GM06990 (cell line): ENCODE measurements around the gene RTKN.
A peak's percentile ranks its signal among the peaks of the same experiment; 100 is the strongest.

ENCODE experiments used
- DNase-seq: peaks from one replicate; pipeline ENCODE4 v3.0.0-alpha.2; 2011; ENCODE audit not compliant: insufficient read length; ENCODE audit errors: extremely low read depth
- H3K27me3 ChIP-seq: replicated peaks from 2 replicates; pipeline ENCODE4 v1.6.0; 2011; ENCODE audit warnings: low read length; ENCODE audit not compliant: control insufficient read depth, insufficient read depth
- H3K36me3 ChIP-seq: 2 replicates; pipeline ENCODE4 v1.5.1; 2011; ENCODE audit warnings: low read length; ENCODE audit not compliant: control insufficient read depth, insufficient read depth
- H3K4me3 ChIP-seq: replicated peaks from 2 replicates; pipeline ENCODE4 v1.5.1; 2011; ENCODE audit warnings: low read depth, mild to moderate bottlenecking, control low read depth, low read length
- TF ChIP-seq, protein P1 (sequence below): IDR thresholded peaks from 2 replicates; pipeline ENCODE4 v1.5.1; 2011; ENCODE audit warnings: low read length, control low read depth, mild to moderate bottlenecking, inconsistent platforms; ENCODE audit not compliant: insufficient read depth, poor library complexity, severe bottlenecking

The RTKN gene

DNA sequence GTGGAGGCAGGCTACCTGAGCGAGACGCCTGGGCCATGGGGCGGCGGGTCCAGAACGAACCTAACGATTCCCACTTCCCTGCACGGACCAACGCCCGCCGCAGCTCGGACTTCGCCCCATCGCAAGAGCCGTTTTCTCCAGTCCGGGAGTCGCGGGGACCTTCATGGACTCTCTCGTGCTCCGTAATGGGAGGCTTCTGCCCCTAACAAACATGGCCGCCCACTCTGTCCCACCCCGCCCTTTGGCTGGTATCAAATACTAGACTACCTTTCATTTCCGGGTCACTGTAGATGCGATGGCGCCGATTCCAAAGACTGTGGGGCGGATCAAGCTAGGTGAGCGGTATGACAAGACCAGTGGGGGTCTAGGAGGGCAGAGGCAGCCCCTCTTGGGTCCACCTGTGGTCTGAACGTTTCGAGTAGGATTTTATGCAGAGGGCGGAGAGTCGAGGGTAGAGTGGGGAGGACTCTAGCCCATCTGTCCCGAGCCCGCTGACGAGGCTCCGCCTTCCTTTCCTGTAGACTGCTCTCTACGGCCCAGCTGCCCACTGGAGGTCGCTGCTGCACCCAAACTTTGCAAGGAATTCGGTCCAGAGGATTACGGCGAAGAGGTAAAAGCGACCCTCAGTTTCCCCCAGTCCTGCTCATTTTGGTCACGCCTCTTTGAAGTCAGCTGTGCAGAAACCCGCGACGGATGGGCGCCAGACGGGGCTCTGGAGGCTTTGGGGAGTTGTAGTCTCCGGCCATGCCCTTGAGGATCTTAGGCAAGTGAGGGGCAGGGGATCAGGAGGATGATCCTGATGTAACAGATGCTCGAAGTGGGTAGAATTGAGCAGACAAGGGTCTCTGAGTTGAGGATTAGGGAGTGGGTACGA, 41.3 kb upstream of the RTKN start, which contains the start of the genes CCDC142 and TTC31:
CCDC142 (minus strand) TSS at position 198 of the 874 bp plus-strand sequence; CDS start at position 37, 161 bp downstream.
TTC31 (plus strand) TSS at position 281 of the 874 bp plus-strand sequence; CDS start at position 296, 15 bp downstream.
- TF ChIP-seq, protein P1, sequence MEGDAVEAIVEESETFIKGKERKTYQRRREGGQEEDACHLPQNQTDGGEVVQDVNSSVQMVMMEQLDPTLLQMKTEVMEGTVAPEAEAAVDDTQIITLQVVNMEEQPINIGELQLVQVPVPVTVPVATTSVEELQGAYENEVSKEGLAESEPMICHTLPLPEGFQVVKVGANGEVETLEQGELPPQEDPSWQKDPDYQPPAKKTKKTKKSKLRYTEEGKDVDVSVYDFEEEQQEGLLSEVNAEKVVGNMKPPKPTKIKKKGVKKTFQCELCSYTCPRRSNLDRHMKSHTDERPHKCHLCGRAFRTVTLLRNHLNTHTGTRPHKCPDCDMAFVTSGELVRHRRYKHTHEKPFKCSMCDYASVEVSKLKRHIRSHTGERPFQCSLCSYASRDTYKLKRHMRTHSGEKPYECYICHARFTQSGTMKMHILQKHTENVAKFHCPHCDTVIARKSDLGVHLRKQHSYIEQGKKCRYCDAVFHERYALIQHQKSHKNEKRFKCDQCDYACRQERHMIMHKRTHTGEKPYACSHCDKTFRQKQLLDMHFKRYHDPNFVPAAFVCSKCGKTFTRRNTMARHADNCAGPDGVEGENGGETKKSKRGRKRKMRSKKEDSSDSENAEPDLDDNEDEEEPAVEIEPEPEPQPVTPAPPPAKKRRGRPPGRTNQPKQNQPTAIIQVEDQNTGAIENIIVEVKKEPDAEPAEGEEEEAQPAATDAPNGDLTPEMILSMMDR: peak; percentile 89
- peak within 1 kb of the TSS; percentile 94 for H3K4me3 ChIP-seq
- peak; percentile 90 for DNase-seq
- peaks cover 2% of the 10 kb centered on the region for H3K36me3 ChIP-seq
- H3K27me3 ChIP-seq: no peaks in the 10 kb centered on the region

DNA sequence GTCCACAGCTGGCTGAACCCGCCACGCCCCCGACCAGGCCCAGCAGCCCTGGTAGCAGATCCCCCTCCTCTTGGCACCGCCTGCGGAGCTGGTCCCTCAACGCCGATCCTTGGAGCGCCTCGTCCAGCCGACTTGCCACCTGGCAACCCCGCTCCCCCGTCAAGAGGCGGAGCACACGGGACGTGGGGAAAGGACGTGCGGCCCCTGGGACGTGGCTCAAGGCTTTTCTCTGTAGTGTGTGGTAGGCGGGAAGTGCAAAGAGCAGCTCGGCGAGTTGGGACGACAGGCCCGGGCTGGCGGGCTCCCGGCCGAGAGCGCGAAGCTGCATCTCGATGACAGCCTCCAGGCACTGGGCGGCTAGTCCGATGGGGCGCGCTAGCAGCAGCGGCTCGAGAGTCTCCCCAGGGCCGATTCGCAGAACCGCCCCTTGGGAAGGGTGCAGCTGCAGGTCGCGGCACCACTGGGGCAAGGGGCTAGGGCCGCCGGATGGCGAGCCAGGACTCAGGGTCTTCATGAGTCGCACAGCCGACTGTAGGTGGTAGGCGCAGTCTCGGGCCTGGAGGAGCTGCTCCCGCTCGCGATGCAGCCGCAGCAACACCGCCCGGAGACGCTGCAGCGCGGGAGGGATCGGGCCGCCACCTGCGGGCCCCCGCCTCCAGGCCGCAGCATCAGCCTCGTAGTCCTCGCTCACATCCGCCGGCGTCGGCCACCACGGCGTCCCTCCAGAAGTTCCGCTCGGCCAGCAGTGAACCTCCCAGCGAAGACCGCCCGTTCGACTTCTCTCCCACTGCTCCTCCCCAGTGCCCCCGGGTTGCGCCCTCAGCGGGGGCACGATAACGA, 40.4 kb upstream of the RTKN start:
- Histone ChIP-seq H3K27me3 (no peaks in the 10 kb centered on the region), H3K4me3 (peak overlapping the region; percentile 94), H3K36me3 (peaks cover 4% of the 10 kb centered on the region)
- peak; percentile 85 for DNase-seq
- TF ChIP-seq, protein P1: no peak

DNA sequence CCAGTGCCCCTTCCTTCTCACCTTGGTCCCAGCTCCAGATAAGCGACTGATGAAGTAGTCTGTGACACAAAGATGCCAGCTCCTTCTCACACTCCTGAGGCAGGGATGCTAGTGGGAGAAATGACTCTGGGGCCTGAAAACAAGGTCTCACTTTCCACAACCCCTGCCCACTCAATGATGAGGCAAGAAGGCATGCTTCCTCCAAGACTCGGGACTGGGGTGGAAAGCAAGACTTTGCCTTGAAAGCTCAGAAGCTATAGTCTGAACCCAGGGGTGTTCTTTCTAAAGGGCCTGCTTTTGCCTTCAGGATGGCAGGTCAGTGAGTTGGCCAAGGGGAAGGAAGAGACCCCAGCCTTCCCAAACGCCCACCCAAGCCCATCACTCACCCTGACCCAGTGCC, 39.7 kb upstream of the RTKN start:
- no peaks in the 10 kb centered on the region for H3K27me3 ChIP-seq
- TF ChIP-seq, protein P1: no peak
- H3K36me3 ChIP-seq: peaks cover 4% of the 10 kb centered on the region
- H3K4me3 ChIP-seq: peak overlapping the region; percentile 94
- DNase-seq: no peak

DNA sequence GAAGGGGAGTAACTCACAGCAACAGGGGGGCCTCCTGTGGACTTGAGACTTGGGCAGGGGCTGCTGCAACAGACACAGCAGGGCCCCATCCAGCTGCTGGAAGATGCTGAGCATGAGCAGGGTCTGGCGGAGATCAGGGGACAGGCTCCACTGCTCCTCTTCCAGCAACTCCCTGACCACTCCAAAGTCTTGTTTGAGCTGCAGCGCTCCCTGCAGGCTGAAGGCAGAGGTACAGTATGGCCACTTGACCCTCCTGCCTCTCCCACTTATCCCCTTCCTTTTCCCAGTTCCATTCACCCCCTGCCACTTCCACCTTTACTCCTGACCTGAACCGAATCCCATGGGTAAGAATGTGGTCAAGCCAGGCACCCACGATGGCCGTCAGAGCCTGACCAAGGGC, 33.2 kb upstream of the RTKN start:
- peaks cover 8% of the 10 kb centered on the region for H3K36me3 ChIP-seq
- no peak for DNase-seq
- TF ChIP-seq, protein P1: peak; percentile 29

DNA sequence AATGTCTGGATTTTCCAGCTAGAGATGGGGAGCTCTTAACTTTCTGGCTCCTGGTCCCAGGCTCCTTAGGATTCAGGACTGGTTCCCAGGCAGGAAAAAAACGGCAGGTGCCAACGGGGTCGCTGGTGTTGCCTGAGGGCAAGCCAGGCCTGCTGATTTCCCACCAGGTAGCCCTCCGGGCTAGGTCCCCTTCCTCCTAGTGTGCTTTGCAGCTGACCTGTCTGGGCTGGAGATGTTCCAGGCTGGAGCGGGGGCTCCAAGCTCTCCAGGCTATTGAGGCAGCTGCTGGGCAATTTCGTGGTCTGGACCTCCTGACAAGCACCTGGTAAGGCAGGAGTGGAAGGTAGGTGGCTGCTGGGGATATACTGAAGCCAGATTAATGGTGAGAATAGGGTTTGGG, 32.7 kb upstream of the RTKN start:
- TF ChIP-seq, protein P1: no peak
- DNase-seq: no peak
- H3K4me3 ChIP-seq: no peak overlapping the region
- H3K36me3 ChIP-seq: peaks cover 8% of the 10 kb centered on the region
- H3K27me3 ChIP-seq: no peaks in the 10 kb centered on the region

More for the DNA sequence above, 33.2 kb upstream of the RTKN start:
- no peak overlapping the region for H3K4me3 ChIP-seq
- no peaks in the 10 kb centered on the region for H3K27me3 ChIP-seq
